NT2/D1 (cell line): ENCODE data around the gene AK4.
"Not testable (repeated sequence)": the region's sequence is repeated elsewhere in the genome, so short reads cannot be mapped to it uniquely, and the experiment has no call there.

Experiments
- SUZ12 ChIP-seq: IDR thresholded peaks from 2 replicates; pipeline ENCODE4 v1.6.1; 2011; ENCODE audit not compliant: insufficient read length, insufficient read depth; ENCODE audit errors: extremely low read depth
- ZNF274 ChIP-seq: IDR thresholded peaks from 2 replicates; pipeline ENCODE4 v1.6.1; 2011; ENCODE audit warnings: mild to moderate bottlenecking, low read depth, low read length

- peak; percentile 54 for TF ChIP-seq SUZ12
- TF ChIP-seq ZNF274, result not testable (repeated sequence)
These were observed at the start of gene AK4 for GRCh38 chr1:65148178-65148547.
